Thyroid gland (tissue), 4 donors: ENCODE results near the gene CCSER1.

Experiments used
- CTCF ChIP-seq, 6 experiments: fragments of 200-600 bp in 3 of 6; fragments of 450-650 bp in 3 of 6; sonication (generic) in 3 of 6; IDR thresholded peaks; one replicate each; pipeline ENCODE4 v1.5.1; 2016 to 2019; ENCODE audit warnings: antibody characterized with exemption in 6 of 6, mild to moderate bottlenecking in 2 of 6, inconsistent platforms in 1 of 6, moderate library complexity in 1 of 6
- POLR2A ChIP-seq, 2 donors: fragments of 450-650 bp; IDR thresholded peaks; one replicate each; pipeline ENCODE4 v1.6.1; 2017; ENCODE audit warnings: antibody characterized with exemption in 2 of 2, mild to moderate bottlenecking in 2 of 2, moderate library complexity in 1 of 2

GRCh38 chr4:90186229-90186628 lies 59.0 kb downstream of the CCSER1 start:
- TF ChIP-seq CTCF (IDR thresholded peaks at IDR 0.05) (no peak), POLR2A (IDR thresholded peaks at IDR 0.05) (no peak)
